Measurements from ENCODE around the gene SINHCAF. TPM values are rescaled to one million over a fixed set of nuclear protein-coding genes. Genes with fewer than 3 reads are reported as not detected.

Gene SINHCAF
- total and polyA plus RNA-seq, 9 of the 15 experiments (the other 6 are each of a cell fraction or from before 2014, with no cell fraction given), result 73.2 to 185 (median 110) TPM

GRCh38 chr12:31325877-31326631, at the start of gene SINHCAF (continued):
- peak; percentile 74; the same call in 1 of the 2 replicates for TF ChIP-seq ETS1 (conservative IDR thresholded peaks at IDR 0.05; ENCODE audit: control insufficient read depth, low read depth, low read length)
- no peak for TF ChIP-seq CREB3 (tag; conservative IDR thresholded peaks at IDR 0.05; ENCODE audit: low read depth)
- TF ChIP-seq CAMTA2 (CRISPR knock-in tag; conservative IDR thresholded peaks at IDR 0.05), result no peak
- TF ChIP-seq SRSF1 (IDR thresholded peaks at IDR 0.05; ENCODE audit: low read depth, low read length), result no peak
- no peak for TF ChIP-seq ZNF212 (CRISPR knock-in tag; IDR thresholded peaks at IDR 0.05)
- TF ChIP-seq FOXP4 (CRISPR knock-in tag; IDR thresholded peaks at IDR 0.05; ENCODE audit: borderline replicate concordance), result no peak; the same call in 1 of the 2 replicates
- TF ChIP-seq KDM5B (IDR thresholded peaks at IDR 0.05; ENCODE audit: insufficient replicate concordance, low read depth, low read length), result peak; percentile 94
- TF ChIP-seq POLR2H (tag; IDR thresholded peaks at IDR 0.05; ENCODE audit: low read depth), result peak; percentile 92
- TF ChIP-seq XRCC4 (IDR thresholded peaks at IDR 0.05; ENCODE audit: extremely low read depth, insufficient read depth, insufficient read length), result no peak
- TF ChIP-seq LARP7 (IDR thresholded peaks at IDR 0.05), result peak; percentile 46; the same call in 1 of the 2 replicates
- TF ChIP-seq NELFE (IDR thresholded peaks at IDR 0.05; ENCODE audit: insufficient read depth, insufficient read length), result no peak
- peak; percentile 33; the same call in 1 of the 2 replicates for TF ChIP-seq NCOA6 (IDR thresholded peaks at IDR 0.05)
- peak; percentile 61 for TF ChIP-seq FIP1L1 (IDR thresholded peaks at IDR 0.05; ENCODE audit: low read depth, low read length, poor library complexity, severe bottlenecking)
- no peak for TF ChIP-seq CREBBP (IDR thresholded peaks at IDR 0.05; ENCODE audit: low read depth, low read length)
- TF ChIP-seq MYC (IDR thresholded peaks at IDR 0.05; ENCODE audit: low read depth, low read length), result peak; percentile 59
- no peak for TF ChIP-seq MYC (CRISPR knock-in tag; IDR thresholded peaks at IDR 0.05; ENCODE audit: borderline replicate concordance, low read depth)
- peak in 1 of 2 experiments; percentile 87; a peak in 2 of 4 replicates for TF ChIP-seq HDAC1 (IDR thresholded peaks at IDR 0.05)
- TF ChIP-seq MAX (CRISPR knock-in tag; IDR thresholded peaks at IDR 0.05), result no peak
- TF ChIP-seq ATF4 (CRISPR knock-in tag; IDR thresholded peaks at IDR 0.05), result 0 out of 2 replicates have a peak, but pooled peaks have one; percentile 9
- TF ChIP-seq ZNF79 (CRISPR knock-in tag; IDR thresholded peaks at IDR 0.05; ENCODE audit: low read depth), result no peak
- no peak for TF ChIP-seq KDM1A (IDR thresholded peaks at IDR 0.05)
- TF ChIP-seq ATF7 (IDR thresholded peaks at IDR 0.05), result peak; percentile 87
- TF ChIP-seq ESRRA (IDR thresholded peaks at IDR 0.05; ENCODE audit: borderline replicate concordance, low read depth), result peak; percentile 30; the same call in 1 of the 2 replicates

All from K562 (cell line).